Stimulated activated naive CD8-positive, alpha-beta T cell treated with anti-CD3 and anti-CD28 coated beads, Interleukin-15, amount 100 ng/mL, for 72 hours (primary cell): ENCODE results near the gene HSDL2.
"Not testable (repeated sequence)": the region's sequence is repeated elsewhere in the genome, so short reads cannot be mapped to it uniquely, and the experiment has no call there.

Experiments used
- ATAC-seq: fragments of 150-1000 bp; cut with Tn5 transposase; 2 replicates; pipeline ENCODE4 v1.10.0; 2021; ENCODE audit warnings: mild to moderate bottlenecking, moderate library complexity
- DNase-seq, 2 donors: peaks; one replicate each; pipeline ENCODE4 v3.0.0; 2021 to 2022
- H3K27ac Mint-ChIP-seq, 2 donors: one replicate each; pipeline ENCODE4 v1.8.0; 2022; ENCODE audit warnings: mild to moderate bottlenecking in 2 of 2, mixed read lengths in 2 of 2, moderate library complexity in 2 of 2
- H3K27me3 Mint-ChIP-seq: one replicate; pipeline ENCODE4 v1.8.0; 2022; ENCODE audit warnings: mixed read lengths
- H3K4me1 Mint-ChIP-seq: one replicate; pipeline ENCODE4 v1.8.0; 2022; ENCODE audit warnings: mild to moderate bottlenecking, mixed read lengths
- H3K4me3 Mint-ChIP-seq, 2 donors: one replicate each; pipeline ENCODE4 v1.8.0; 2022; ENCODE audit warnings: mild to moderate bottlenecking in 2 of 2, mixed read lengths in 2 of 2, moderate library complexity in 1 of 2
- H3K9me3 Mint-ChIP-seq, 2 donors: one replicate each; pipeline ENCODE4 v1.8.0; 2022; ENCODE audit warnings: mixed read lengths in 2 of 2

Gene HSDL2

GRCh38 chr9:112506571-112506970, 126.7 kb downstream of the HSDL2 start:
- Mint-ChIP-seq H3K27ac (no peak overlapping the region), H3K27me3 (no peaks in the 10 kb centered on the region), H3K4me1 (peaks cover under 1% of the 10 kb centered on the region), H3K9me3 (no peaks in the 10 kb centered on the region), H3K4me3 (no peak overlapping the region)
- DNase-seq (no peak), ATAC-seq (no peak)

- Mint-ChIP-seq H3K27me3 (no peaks in the 10 kb centered on the region), H3K4me3 (no peak overlapping the region), H3K9me3 (no peaks in the 10 kb centered on the region), H3K4me1 (no peaks in the 10 kb centered on the region), H3K27ac (no peak overlapping the region)
- DNase-seq, result no peak
- ATAC-seq, result no peak
Measured at GRCh38 chr9:112507001-112507680, 127.2 kb downstream of the HSDL2 start.

- H3K4me3 Mint-ChIP-seq, result no peak overlapping the region
- no peak for ATAC-seq
Measured at GRCh38 chr9:112508377-112508776, 128.5 kb downstream of the HSDL2 start.

GRCh38 chr9:112512377-112512776, 132.5 kb downstream of the HSDL2 start:
- not testable (repeated sequence) for ATAC-seq, H3K27ac Mint-ChIP-seq, H3K4me3 Mint-ChIP-seq, H3K27me3 Mint-ChIP-seq, H3K4me1 Mint-ChIP-seq, DNase-seq, H3K9me3 Mint-ChIP-seq

More at GRCh38 chr9:112508377-112508776, 128.5 kb downstream of the HSDL2 start:
- DNase-seq, result no peak
- no peaks in the 10 kb centered on the region for H3K9me3 Mint-ChIP-seq
- no peak overlapping the region for H3K27ac Mint-ChIP-seq
- H3K27me3 Mint-ChIP-seq, result no peaks in the 10 kb centered on the region
- H3K4me1 Mint-ChIP-seq, result no peaks in the 10 kb centered on the region

GRCh38 chr9:112516769-112517168, 136.9 kb downstream of the HSDL2 start:
- H3K27ac Mint-ChIP-seq, result no peak overlapping the region
- H3K4me3 Mint-ChIP-seq, result no peak overlapping the region
- H3K4me1 Mint-ChIP-seq, result peaks cover 6% of the 10 kb centered on the region
- no peaks in the 10 kb centered on the region for H3K9me3 Mint-ChIP-seq
- DNase-seq (no peak), ATAC-seq (no peak)
- no peaks in the 10 kb centered on the region for H3K27me3 Mint-ChIP-seq

GRCh38 chr9:112520069-112520468, 140.2 kb downstream of the HSDL2 start:
- Mint-ChIP-seq H3K27ac (no peak overlapping the region), H3K9me3 (peaks cover 0 to 4% of the 10 kb centered on the region in 2 donors), H3K27me3 (no peaks in the 10 kb centered on the region), H3K4me1 (peaks cover 6% of the 10 kb centered on the region), H3K4me3 (no peak overlapping the region)
- DNase-seq, result no peak
- ATAC-seq, result no peak

GRCh38 chr9:112520656-112521055, 140.7 kb downstream of the HSDL2 start:
- DNase-seq (no peak), ATAC-seq (no peak)
- no peak overlapping the region for H3K27ac Mint-ChIP-seq
- no peak overlapping the region for H3K4me3 Mint-ChIP-seq
- peaks cover 6% of the 10 kb centered on the region for H3K4me1 Mint-ChIP-seq
- H3K9me3 Mint-ChIP-seq, result peaks cover 0 to 4% of the 10 kb centered on the region in 2 donors
- no peaks in the 10 kb centered on the region for H3K27me3 Mint-ChIP-seq
